SKM-1 (cell line): ENCODE data around the gene TENM4.
"Not testable (repeated sequence)": the region's sequence is repeated elsewhere in the genome, so short reads cannot be mapped to it uniquely, and the experiment has no call there.

ENCODE experiments used
- DNase-seq: peaks from one replicate; lab custom pipeline; 2025; ENCODE audit not compliant: unreplicated experiment; lab: John Stamatoyannopoulos, UW

TENM4 gene

GRCh38 chr11:78653294-78653909 is 787.4 kb downstream of the TENM4 start:
- DNase-seq, result no peak

GRCh38 chr11:78652843-78653239 is 788.0 kb downstream of the TENM4 start:
- no peak for DNase-seq

GRCh38 chr11:78651923-78652842 is 788.6 kb downstream of the TENM4 start:
- DNase-seq, result no peak

DNA sequence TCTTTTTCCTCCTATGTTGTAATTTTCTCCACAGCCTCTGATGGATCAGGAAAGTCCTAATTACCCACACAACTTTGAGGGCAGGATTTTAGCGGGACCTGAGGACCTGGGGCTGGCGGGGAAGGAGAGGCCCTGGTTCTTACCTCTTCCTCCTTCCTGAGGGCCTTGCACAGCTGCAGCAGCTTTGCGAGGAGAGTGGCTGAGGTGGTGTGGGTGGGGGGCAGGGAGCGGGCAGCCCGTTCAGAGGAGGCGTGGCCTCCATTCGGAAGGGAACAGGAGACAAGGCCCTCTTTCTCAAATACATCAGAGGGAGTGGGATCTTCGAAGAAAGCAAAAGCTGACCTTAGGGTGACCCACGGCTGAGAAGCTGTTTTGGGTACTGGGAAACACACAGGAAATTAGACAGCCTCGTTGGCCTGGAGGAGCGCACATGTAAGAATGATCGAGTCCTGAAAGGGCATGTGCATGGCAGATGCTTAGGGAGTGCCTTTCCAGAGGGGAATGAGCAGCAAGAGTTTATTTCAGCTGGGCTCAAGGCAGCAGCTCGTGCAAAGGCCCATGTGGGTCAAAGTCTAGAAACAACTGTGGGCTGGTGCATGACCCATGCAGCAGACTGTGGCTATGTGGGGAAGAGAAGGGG is 789.6 kb downstream of the TENM4 start:
- DNase-seq, result no peak

GRCh38 chr11:78649361-78650215 is 791.2 kb downstream of the TENM4 start:
- no peak for DNase-seq

DNA sequence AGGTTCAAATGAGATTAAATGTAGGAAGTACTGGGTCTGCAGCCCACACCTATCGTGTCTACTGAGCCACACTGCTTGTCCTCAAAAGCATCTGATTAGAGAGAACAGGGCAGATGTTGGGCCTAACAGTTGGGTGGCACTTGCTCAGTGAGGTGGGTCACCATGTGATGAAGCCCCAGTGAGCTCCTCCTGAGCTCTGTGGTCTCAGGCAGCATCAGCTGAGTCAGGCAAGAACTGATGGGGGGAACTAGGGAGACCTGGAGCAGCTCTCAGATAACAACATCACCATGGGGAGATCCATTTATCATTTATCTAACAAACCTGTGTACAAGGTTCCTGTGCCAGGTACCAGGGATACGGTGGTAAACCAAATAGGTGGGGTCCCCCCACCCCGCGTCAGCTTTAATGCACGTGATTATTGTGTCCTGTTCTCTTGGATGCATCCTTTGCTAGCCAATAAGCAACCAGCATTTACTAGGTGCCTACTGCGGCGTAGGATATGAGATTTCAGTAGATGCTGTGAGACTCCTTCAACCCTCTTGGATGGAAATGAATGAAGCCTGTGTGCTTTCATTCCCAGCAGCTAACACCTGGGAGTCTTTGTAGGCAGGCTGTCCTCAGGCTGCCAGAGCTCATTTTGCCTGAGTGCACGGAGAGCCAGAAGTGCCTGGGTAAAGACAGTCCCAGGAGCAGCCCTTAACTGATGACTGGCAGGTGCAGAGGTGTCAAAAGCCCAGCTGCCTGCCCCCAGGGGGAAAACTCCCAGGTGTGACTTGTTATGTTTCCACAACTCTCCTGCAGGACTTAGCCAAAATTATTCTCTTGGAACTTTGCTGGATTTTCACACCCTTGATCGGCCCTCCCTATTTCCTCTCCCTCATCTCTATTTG is 792.6 kb downstream of the TENM4 start:
- no peak for DNase-seq

GRCh38 chr11:78647266-78647915 is 793.4 kb downstream of the TENM4 start:
- no peak for DNase-seq

- DNase-seq, result peak; percentile 31
Observed at GRCh38 chr11:78646564-78647185, 794.2 kb downstream of the TENM4 start.

- peak; percentile 49 for DNase-seq
Observed at GRCh38 chr11:78645226-78646202, 795.3 kb downstream of the TENM4 start.

DNA sequence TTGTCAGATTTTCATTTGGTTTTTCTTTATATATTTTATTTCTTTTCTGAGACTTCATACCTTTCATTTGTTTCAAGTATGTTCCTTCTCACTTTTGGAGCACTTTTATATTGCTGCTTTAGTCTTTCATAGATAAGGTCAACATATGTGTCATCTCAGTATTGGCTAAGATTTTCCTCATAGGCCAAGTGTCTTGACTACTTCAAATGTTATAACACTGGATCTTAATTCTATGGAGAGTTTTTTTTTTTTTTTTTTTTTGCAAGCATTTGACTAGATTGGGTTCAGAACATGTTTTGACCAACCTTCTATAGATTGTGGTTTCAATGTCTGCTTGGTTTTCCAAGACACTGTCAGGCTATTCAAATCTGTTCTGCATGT is 797.2 kb downstream of the TENM4 start:
- DNase-seq, result no peak

DNA sequence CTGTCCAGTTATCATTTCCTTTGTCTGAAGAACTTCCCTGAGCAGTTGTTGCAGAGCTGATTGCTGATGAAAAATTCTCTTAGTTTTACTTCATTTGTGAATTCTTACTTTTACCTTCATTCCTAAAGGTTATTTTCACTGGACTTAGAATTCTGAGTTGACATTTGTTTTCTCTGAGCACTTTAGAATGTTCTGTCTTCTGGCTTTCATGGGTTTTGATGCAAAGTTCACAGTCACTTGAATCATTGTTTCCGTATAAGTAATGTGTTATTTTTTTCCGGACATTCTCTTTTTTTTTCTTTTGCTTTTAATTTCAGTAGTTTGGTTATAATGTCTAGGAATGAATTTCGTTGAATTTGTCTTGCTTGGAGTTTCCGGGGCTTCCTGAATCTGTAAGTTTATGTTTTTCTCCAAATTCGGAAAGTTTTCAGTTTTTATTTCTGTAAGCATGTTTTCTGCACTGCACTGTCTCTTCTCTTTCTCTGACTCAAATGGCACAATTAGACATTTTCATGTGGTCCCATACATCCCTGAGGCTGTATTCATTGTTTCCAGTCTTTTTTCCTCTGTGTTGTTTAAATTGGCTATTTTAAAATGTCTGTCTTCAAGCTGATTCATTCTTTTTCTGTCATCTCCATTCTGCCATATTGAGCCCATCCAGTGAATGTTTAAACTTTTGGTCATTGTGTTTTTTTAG is 797.7 kb downstream of the TENM4 start:
- no peak for DNase-seq

DNA sequence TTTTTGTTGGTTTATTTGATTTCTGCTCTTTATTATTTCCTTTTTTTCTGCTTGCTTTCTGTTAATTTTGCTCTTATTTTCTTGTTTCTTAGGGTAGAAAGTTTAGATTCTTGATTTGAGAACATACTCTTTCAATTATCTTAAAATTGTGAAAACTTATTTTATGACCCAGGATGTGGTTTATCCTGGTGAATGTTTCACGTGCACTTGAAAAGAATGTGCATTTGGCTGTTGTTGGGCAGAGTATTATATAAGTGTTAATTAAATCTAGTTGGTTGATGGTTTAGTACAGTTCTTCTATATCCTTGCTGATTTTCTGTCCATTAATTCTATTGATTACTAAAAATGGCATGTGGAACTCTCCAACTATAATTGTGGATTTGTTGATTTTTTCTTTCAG is 799.3 kb downstream of the TENM4 start:
- no peak for DNase-seq

DNA sequence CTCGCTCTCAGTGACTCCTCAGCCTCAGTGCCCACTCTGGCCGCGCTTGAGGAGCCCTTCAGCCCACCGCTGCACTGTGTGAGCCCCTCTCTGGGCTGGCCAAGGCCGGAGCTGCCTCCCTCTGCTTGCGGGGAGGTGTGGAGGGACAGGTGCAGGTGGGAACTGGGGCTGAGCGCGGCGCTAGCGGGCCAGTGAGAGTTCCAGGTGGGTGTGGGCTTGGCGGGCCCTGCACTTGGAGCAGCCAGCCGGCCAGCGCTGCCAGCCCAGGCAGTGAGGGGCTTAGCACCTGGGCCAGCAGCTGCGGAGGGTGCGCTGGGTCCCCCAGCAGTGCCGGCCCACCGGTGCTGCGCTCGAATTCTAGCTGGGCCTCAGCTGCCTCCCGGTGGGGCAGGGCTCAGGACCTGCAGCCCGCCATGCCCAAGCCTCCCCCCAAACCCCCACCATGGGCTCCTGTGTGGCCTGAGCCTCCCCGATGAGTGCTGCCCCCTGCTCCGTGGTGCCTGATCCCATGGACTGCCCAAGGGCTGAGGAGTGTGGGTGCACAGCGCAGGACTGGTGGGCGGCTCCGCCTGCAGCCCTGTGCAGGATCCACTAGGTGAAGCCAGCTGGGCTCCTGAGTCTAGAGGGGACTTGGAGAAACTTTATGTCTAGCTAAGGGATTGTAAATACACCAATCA is 802.0 kb downstream of the TENM4 start:
- DNase-seq, result no peak

GRCh38 chr11:78637527-78637926 is 803.3 kb downstream of the TENM4 start:
- DNase-seq, result not testable (repeated sequence)

GRCh38 chr11:78635814-78636506 is 804.9 kb downstream of the TENM4 start:
- no peak for DNase-seq
